NK-92 treated with Interleukin-12 subunit alpha and Interleukin-12 subunit beta, amount 100 ng/mL, for 24 hours (cell line): ENCODE results near the gene ARAP2.

ENCODE experiments used
- DNase-seq: peaks from one replicate; lab custom pipeline; 2025; lab: John Stamatoyannopoulos, UW

The ARAP2 gene

DNA sequence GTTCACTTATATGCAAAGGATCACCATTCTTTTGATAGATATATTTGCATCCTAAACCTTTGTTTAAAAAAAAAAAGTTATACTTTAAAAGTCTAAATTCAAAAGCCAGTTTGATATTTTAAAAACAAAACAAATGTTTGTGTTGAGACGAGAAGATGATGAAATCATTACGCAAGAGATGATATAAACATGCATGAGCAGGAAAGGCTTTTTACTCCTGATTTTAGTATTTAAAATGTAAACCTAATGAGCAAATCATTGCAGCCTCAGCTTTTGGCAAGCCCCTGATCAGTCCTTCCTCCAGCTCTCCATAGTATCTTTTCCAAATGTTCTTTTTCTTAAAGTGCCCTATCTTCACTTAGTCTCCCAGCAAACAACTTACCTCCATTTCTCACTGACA is 115.6 kb downstream of the ARAP2 start:
- DNase-seq, result no peak

GRCh38 chr4:36123906-36124305 is 120.4 kb downstream of the ARAP2 start:
- no peak for DNase-seq

DNA sequence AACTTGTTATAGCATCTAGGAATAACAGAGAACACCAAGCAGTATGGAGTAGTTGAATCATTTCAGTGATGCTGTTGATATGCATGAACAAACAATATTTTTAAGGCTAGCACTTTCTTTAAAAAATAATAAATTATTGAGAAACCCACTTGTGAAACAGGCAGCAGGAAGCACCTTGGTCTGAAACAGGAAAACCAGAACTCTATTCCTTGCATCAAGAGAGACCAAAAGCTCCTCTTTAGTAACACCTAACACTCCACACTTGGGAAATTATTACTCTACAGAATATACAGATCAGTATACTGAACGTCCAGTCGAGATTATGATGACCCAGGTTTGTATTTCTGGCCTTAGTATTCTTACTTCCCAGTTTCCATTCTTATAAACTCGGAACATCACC is 129.0 kb downstream of the ARAP2 start:
- DNase-seq, result no peak

- no peak for DNase-seq
These were observed 133.1 kb downstream of the ARAP2 start for GRCh38 chr4:36111172-36111571.

DNA sequence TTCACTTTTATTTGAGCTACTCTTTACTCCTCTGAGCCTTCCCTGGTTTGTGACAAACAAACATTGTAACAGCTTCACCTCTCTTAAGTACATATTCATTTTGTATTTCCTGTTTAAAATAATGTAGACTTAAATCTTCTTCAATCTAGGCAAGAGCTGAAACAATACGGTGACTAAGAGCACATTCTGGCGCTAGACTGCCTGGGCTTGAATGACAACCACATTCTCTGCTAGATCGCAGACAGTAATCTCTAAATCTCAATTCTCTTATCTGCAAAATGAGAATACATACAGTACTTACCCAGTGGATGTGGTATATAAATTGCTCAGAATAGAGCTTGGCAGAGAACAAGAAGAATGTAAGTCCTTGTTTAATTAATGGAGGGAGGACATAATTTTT is 144.8 kb downstream of the ARAP2 start:
- DNase-seq, result no peak

GRCh38 chr4:36094995-36095394 is 149.3 kb downstream of the ARAP2 start:
- DNase-seq, result no peak

DNA sequence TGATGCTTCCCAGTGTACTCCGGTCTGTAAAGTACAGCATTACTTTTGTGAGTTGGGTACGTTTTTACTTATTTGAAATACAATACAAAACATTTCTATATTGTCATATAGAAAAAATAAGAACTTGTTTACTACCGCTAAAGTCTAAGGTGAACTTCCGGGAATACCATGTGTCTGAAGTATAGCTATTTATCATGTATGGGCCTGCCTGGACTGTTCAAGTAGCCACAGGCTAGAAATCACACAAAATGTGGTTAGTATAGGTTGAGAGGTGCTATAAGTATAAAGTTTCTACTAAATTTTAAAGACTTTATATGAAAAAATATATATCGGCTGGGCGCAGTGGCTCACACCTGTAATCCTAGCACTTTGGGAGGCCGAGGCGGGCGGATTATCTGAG is 152.3 kb downstream of the ARAP2 start:
- no peak for DNase-seq

DNA sequence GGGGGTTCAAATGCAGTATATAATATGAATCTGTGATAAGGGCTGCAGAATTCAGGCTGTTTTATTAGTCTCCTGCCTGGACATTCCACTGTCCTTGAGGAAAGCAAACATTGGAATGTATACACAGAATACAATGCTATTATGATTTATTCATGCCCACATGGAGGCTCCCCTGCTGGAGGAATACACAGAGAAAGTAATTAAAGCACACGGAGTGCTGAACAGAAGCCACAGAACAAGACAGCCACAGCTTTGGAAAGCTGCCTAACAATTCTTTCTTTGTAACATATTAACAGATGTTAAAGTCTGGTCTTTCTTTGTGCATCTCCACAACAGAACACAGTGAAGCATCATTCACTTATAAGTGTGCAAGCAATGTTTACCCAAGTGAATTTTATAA is 155.8 kb downstream of the ARAP2 start:
- no peak for DNase-seq

- DNase-seq, result no peak
These were observed 158.0 kb downstream of the ARAP2 start for GRCh38 chr4:36086261-36086786.

DNA sequence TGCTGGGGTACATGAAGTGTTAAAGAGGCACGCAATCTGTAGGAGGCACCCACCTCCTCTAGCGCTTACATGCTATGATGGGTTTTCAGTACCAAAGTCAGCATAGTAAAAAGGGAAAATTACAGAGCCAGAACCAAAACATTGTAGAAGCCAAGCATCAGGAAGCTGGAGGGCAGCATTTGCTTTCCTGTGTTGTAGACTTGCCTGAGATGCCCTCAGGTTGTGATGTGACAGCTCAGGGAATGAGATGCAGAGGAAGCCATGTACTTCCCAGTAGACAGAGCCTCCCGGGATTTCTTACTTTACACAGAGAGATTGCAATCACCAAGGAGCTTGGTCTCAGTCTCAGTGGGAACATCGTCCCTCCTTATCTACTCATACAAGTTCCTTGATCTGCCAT is 161.5 kb downstream of the ARAP2 start:
- DNase-seq, result no peak

GRCh38 chr4:36081185-36081584 is 163.1 kb downstream of the ARAP2 start:
- no peak for DNase-seq

DNA sequence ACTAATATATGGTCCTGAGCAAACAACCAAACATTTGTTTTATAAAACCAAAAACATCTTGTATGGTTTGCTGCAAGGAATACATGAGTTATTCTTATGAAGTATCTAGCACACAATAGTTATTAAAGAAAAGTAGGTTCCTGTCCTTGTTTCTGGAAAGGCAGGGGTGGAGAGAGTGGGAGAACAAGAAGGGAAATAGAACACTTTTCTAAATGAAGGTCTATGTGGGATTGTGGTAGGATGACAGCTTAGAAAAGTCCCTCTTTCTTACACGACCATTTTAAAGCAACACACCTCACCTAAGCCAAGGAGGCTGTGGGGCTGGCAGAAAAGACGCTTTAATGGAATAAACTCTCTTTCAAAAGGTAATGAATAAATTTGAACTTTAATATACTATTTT is 164.6 kb downstream of the ARAP2 start:
- no peak for DNase-seq

- DNase-seq, result no peak
These were observed 166.0 kb downstream of the ARAP2 start for GRCh38 chr4:36078319-36078718.

DNA sequence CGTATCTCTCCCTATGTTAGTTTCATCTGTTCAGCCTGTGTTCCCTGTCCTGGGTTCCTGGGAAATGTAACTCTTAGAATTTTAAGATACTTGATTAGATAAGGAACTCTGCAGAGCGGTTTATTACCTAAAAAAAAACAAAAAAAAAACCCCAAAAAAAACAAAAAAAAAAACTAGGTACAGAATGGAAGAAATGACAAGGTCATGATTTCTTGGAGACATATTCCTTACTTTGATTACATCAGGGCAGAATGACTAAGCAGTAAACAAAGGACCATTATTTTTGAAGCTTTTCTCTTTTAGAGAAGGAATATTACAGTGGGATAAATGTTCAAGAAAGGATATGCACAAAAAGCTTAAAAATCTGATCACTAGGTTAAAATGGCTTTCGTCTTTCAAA is 171.8 kb downstream of the ARAP2 start:
- no peak for DNase-seq

- no peak for DNase-seq
These were observed 177.2 kb downstream of the ARAP2 start for GRCh38 chr4:36067116-36067515.

GRCh38 chr4:36065274-36065871 is 178.9 kb downstream of the ARAP2 start:
- DNase-seq, result no peak

DNA sequence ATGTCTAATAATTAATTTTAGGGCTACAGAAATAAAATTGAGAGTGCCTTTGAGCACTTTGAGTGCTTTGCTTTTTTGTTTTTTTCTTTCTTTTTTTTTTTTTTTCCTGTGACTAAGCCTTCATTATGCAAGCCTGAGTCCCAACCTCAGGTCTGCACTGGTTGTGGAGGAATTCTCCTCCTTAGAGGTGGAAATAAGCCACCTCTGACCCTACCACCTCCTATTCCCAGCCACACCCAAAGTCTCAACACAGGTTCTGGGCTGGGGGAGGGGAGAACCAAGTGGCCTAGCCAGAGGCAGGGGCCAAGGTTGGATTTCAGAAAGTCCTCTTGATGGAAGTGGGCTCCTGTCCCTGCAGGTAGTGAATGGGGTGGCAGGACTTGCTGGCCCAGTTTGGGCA is 180.2 kb downstream of the ARAP2 start:
- no peak for DNase-seq

GRCh38 chr4:36056136-36056535 is 188.2 kb downstream of the ARAP2 start:
- DNase-seq, result no peak

GRCh38 chr4:36054694-36055422 is 189.5 kb downstream of the ARAP2 start:
- no peak for DNase-seq

GRCh38 chr4:36053930-36054329 is 190.4 kb downstream of the ARAP2 start:
- no peak for DNase-seq

GRCh38 chr4:36051634-36052033 is 192.7 kb downstream of the ARAP2 start:
- no peak for DNase-seq

DNA sequence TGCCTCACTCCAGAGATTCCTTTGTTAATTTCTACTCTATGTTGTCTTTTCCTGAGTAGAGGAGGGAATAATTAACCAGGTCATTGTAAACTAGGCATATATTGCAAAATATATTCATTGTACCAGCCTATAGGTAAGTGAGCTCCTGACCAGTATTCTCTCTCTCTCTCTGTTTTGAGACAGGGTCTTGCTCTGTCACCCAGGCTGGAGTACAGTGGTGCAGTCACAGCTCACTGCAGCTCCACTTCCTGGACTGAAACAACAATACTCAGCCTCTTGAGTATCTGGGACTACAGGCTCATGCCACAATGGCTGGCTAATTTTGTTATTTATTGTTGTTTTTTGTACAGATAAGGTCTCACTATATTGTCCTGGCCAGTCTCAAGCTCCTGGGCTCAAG is 198.3 kb downstream of the ARAP2 start:
- no peak for DNase-seq

DNA sequence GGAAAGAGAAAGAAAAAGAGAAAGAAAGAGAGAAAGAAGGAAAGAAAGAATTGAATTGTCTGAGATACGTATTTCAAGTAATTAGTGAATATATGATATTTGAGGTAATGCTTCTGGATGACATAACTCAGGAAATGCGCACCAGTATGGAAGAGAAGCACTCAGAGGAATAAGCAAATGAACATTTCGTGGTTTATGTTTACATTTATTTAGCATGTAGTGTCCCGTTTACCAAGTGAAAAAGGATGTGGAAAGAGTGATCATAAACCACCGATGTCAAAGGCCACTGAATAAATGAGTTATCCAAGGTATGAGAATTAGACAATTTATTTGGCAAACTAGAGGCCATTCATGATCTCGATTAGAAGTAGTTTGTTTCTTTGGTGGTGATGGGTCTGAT is 200.4 kb downstream of the ARAP2 start:
- no peak for DNase-seq

GRCh38 chr4:36043241-36043640 is 201.1 kb downstream of the ARAP2 start:
- no peak for DNase-seq
